Measurements from ENCODE around the gene C5orf47. TPM values are rescaled to one million over a fixed set of nuclear protein-coding genes. Genes with fewer than 3 reads are reported as not detected.

The C5orf47 gene
- total RNA-seq, 1 donor from 2014 or later = not detected

DNA sequence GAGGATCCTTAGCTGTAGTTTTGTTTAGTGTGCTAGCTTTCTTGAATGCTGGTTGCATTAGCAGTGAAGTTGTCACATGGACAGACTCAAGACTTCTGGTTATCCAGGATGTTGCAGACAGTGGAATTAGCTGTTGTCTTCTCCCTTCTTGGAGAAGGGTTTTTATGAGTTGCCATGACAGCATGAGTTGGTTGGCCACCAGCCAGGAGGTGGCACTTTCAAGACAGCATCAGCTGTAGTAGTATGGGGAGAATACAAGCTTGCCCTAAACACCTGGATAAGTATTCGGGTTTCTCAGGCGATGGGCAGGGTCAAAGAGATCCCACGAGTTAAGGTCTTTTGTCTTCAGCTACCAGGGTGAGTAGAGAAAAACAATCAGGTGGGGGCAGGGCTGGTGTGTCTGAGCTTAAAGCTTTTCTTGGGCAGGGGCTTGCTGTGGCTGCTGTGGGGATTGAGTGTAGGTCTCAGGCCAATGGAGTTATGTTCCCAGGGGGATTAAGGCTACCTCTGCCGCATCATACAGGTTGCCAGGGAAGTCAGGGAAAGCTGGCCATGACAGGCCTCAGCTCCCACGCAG is 7.7 kb upstream of the C5orf47 start:
- no peaks in the 10 kb centered on the region for H3K36me3 ChIP-seq (ENCODE audit: control insufficient read depth, insufficient read depth, low read length)
- TF ChIP-seq, protein P1, sequence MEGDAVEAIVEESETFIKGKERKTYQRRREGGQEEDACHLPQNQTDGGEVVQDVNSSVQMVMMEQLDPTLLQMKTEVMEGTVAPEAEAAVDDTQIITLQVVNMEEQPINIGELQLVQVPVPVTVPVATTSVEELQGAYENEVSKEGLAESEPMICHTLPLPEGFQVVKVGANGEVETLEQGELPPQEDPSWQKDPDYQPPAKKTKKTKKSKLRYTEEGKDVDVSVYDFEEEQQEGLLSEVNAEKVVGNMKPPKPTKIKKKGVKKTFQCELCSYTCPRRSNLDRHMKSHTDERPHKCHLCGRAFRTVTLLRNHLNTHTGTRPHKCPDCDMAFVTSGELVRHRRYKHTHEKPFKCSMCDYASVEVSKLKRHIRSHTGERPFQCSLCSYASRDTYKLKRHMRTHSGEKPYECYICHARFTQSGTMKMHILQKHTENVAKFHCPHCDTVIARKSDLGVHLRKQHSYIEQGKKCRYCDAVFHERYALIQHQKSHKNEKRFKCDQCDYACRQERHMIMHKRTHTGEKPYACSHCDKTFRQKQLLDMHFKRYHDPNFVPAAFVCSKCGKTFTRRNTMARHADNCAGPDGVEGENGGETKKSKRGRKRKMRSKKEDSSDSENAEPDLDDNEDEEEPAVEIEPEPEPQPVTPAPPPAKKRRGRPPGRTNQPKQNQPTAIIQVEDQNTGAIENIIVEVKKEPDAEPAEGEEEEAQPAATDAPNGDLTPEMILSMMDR (IDR thresholded peaks at IDR 0.05; ENCODE audit: insufficient read depth, low read length, poor library complexity, severe bottlenecking) = no peak
- H3K4me3 ChIP-seq (ENCODE audit: low read depth, low read length) = no peak overlapping the region
- peaks cover 2% of the 10 kb centered on the region for H3K27me3 ChIP-seq (ENCODE audit: control insufficient read depth, insufficient read depth, low read length)
- no peak for DNase-seq (ENCODE audit: low read depth)

DNA sequence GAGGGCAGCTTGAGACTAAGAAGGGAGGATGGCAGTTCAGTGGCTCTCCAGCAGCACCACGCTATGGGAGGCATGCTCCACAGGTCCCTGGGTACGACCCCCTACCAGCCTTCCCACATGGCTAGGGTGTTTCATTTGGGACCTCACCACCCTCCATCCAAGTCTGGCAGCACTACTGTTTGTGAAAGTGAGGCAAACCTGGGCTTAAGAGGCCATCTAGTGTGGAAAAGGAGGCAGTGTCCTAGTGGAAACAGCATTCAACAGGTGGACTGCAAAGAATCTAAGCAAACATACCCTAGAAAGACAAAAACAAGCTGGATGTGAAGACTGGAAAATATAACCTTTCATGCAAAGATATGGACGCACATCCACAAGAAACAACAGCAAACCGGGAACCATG is 4.8 kb upstream of the C5orf47 start:
- peaks cover 2% of the 10 kb centered on the region for H3K27me3 ChIP-seq (ENCODE audit: control insufficient read depth, insufficient read depth, low read length)
- no peak overlapping the region for H3K4me3 ChIP-seq (ENCODE audit: low read depth, low read length)
- DNase-seq (ENCODE audit: low read depth) = no peak
- no peaks in the 10 kb centered on the region for H3K36me3 ChIP-seq (ENCODE audit: control insufficient read depth, insufficient read depth, low read length)
- TF ChIP-seq, protein P1 (IDR thresholded peaks at IDR 0.05; ENCODE audit: insufficient read depth, low read length, poor library complexity, severe bottlenecking) = peak; percentile 47

DNA sequence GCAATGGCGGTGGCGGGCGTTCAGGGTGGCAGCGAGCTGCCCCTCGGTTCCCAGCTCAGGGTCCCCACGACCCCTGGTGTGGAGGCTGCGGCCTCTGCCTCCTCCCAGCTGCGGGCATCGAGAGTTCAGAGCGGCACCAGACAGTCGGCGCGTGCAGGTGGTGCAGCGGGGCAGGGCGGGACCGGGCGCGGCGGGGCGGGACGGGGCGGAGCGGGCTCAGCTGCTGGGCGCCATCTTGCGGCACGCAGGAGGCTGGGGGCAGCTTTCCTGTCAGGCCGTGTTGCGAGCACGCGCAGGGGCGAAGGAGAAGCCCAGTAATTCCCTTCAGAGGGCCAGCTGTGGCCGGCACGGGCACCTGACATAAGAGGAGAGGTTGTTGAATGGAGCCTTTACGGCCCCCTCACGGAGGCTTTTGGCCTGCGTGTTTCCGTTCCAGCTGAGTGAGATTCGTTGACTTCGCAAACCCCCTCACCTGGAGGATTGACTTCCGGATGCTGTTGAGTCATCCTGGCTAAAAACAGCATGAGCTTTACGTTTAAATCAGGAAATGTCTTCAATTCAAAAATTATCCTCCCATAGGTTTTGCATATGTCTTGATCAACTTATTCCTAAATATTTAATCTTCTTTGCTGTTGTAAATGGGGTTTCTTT is 587 bp downstream of the C5orf47 start:
- no peak for DNase-seq (ENCODE audit: low read depth)
- no peaks in the 10 kb centered on the region for H3K36me3 ChIP-seq (ENCODE audit: control insufficient read depth, insufficient read depth, low read length)
- TF ChIP-seq, protein P1 (IDR thresholded peaks at IDR 0.05; ENCODE audit: insufficient read depth, low read length, poor library complexity, severe bottlenecking) = no peak
- H3K4me3 ChIP-seq (ENCODE audit: low read depth, low read length) = no peak overlapping the region
- no peaks in the 10 kb centered on the region for H3K27me3 ChIP-seq (ENCODE audit: control insufficient read depth, insufficient read depth, low read length)

DNA sequence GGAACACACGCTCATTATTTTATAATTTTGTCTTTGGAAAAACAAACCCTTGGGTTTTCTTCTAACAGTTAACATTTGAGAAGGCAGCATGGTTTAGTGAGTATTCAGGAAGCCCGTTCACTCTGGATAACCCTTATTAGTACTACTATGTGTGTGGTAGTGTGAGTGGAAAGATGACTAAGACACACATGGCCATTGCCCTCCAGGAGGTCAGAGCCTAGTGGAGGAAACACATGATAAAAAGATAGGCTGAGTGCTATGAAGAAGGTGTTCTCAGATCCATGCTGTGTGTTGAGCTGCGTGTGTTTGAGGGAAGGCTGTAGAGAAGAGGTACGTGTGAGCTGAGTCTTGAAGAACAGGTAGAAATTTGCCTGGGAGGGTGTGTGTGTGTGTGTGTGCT is 8.4 kb downstream of the C5orf47 start:
- Histone ChIP-seq H3K4me3 (ENCODE audit: low read depth, low read length) (no peak overlapping the region), H3K36me3 (ENCODE audit: control insufficient read depth, insufficient read depth, low read length) (no peaks in the 10 kb centered on the region), H3K27me3 (ENCODE audit: control insufficient read depth, insufficient read depth, low read length) (no peaks in the 10 kb centered on the region)
- TF ChIP-seq, protein P1 (IDR thresholded peaks at IDR 0.05; ENCODE audit: insufficient read depth, low read length, poor library complexity, severe bottlenecking) = no peak
- DNase-seq (ENCODE audit: low read depth) = no peak

DNA sequence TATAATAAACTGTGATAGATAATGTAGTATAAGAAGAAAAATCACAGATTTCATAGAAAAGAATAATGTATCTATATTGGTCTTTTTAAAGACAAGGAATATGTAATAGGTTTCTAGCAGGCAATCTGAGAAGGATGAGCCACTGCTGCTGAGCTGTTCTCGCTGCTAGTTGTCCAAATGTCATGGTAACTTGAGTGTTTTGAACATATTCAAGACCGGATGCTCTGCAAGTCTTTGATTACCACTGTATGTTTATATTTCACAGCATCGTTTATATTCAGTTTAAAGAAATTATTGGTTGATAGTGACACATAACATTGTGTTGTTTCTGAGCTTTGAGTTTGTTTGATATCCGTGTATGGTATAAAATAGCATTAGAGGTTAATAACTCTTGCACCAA is 9.6 kb downstream of the C5orf47 start:
- Histone ChIP-seq H3K4me3 (ENCODE audit: low read depth, low read length) (no peak overlapping the region), H3K27me3 (ENCODE audit: control insufficient read depth, insufficient read depth, low read length) (no peaks in the 10 kb centered on the region), H3K36me3 (ENCODE audit: control insufficient read depth, insufficient read depth, low read length) (no peaks in the 10 kb centered on the region)
- TF ChIP-seq, protein P1 (IDR thresholded peaks at IDR 0.05; ENCODE audit: insufficient read depth, low read length, poor library complexity, severe bottlenecking) = no peak
- DNase-seq (ENCODE audit: low read depth) = no peak

DNA sequence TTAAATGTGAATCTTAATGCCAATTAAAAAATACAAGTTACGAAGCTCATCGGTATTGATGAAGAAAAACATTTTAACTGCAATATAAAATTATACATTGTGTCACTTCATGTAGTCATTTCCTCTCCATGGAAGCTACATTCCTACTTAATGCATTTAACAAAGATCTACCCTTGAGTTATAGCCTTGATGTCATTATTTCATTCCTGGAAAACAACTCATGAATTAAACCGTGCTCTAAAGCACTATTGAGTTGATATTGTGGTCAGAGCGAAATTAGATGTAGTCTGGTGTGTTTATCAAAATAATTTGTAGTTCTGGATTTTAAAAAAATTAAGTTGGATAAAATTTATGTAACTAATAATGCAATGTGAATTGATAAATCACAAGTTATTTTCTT is 11.1 kb downstream of the C5orf47 start:
- H3K4me3 ChIP-seq (ENCODE audit: low read depth, low read length) = no peak overlapping the region
- TF ChIP-seq, protein P1 (IDR thresholded peaks at IDR 0.05; ENCODE audit: insufficient read depth, low read length, poor library complexity, severe bottlenecking) = no peak

More for the DNA sequence above, 11.1 kb downstream of the C5orf47 start:
- H3K27me3 ChIP-seq (ENCODE audit: control insufficient read depth, insufficient read depth, low read length) = no peaks in the 10 kb centered on the region
- no peaks in the 10 kb centered on the region for H3K36me3 ChIP-seq (ENCODE audit: control insufficient read depth, insufficient read depth, low read length)
- DNase-seq (ENCODE audit: low read depth) = no peak

All from kidney epithelial cell (primary cell).